Kidney (tissue), 14 donors: ENCODE measurements around the gene CHRNA7. TPM values are rescaled to one million over a fixed set of nuclear protein-coding genes. Genes with fewer than 3 reads are reported as not detected.

Experiments
- DNase-seq, 5 donors: peaks; one replicate each; pipeline ENCODE4 v3.0.0-alpha.2; 2013 to 2020
- FAIRE-seq: peaks from 2 replicates; lab custom pipeline; 2012; peaks lifted over from hg19 to GRCh38; lab: Jason Lieb, UNC
- H3K27ac ChIP-seq, 2 donors: one replicate each; pipeline ENCODE4 v1.7.0; 2013; ENCODE audit warnings: low read depth in 2 of 2, low read length in 2 of 2, inconsistent platforms in 1 of 2
- H3K27me3 ChIP-seq: one replicate; pipeline ENCODE4 v1.7.1; 2013; ENCODE audit warnings: low read length, inconsistent platforms; ENCODE audit not compliant: control insufficient read depth, insufficient read depth
- H3K36me3 ChIP-seq, 3 donors: one replicate each; pipeline versions ENCODE4 v1.7.0 to v1.7.1; 2013; ENCODE audit warnings: low read length in 3 of 3, control low read depth in 1 of 3, inconsistent platforms in 1 of 3; ENCODE audit not compliant: insufficient read depth in 3 of 3, control insufficient read depth in 2 of 3
- H3K4me1 ChIP-seq, 3 donors: one replicate each; pipeline versions ENCODE4 v1.7.0 to v1.7.1; 2013; ENCODE audit warnings: low read length in 3 of 3, inconsistent platforms in 1 of 3, low read depth in 1 of 3; ENCODE audit not compliant: control insufficient read depth in 2 of 3, insufficient read depth in 2 of 3
- H3K4me3 ChIP-seq, 3 donors: one replicate each; pipeline versions ENCODE4 v1.7.0 to v1.8.1; 2013; ENCODE audit warnings: low read length in 3 of 3, control low read depth in 1 of 3, inconsistent platforms in 1 of 3
- H3K9ac ChIP-seq, 3 donors: one replicate each; pipeline versions ENCODE4 v1.7.0 to v1.7.1; 2013; ENCODE audit warnings: low read length in 3 of 3, control low read depth in 1 of 3, inconsistent platforms in 1 of 3
- H3K9me3 ChIP-seq, 3 donors: one replicate each; pipeline versions ENCODE4 v1.7.0 to v1.7.1; 2013; ENCODE audit warnings: low read length in 3 of 3, control low read depth in 1 of 3, inconsistent platforms in 1 of 3; ENCODE audit not compliant: control insufficient read depth in 2 of 3, insufficient read depth in 1 of 3
- CTCF ChIP-seq: IDR thresholded peaks from 3 replicates; pipeline ENCODE4 v1.5.1; 2012; ENCODE audit warnings: mild to moderate bottlenecking, moderate library complexity, borderline replicate concordance; ENCODE audit not compliant: insufficient read depth; ENCODE audit errors: extremely low read depth
- intact Hi-C: fragments of 100-400 bp; cut with DNase I; formaldehyde crosslinking; loops from one replicate; pipeline ENCODE4 v1.11.1; 2022
- polyA plus RNA-seq: library from polyadenylated mRNA; stranded (reverse); fragments of 350-450 nt; fragmentation: Illumina TruSeq; extraction: RNeasy Lipid Tissue Mini Kit (QIAGEN cat#74804); gene quantifications from one replicate; pipeline ENCODE4 v1.2.3, GENCODE V29; 2014; ENCODE audit warnings: low read depth, low replicate concordance; ENCODE audit not compliant: insufficient read depth
- total RNA-seq: library from RNA; stranded (reverse); fragmentation: NEBNext Ultra II Directional; extraction: Animal tissue kit (Norgen Biotek cat#: 25700); gene quantifications from one replicate; pipeline ENCODE4 v1.2.1, GENCODE V29; 2021
- donor health status: control.
- donor health status: control.
- donor health status: control.
- donor health status: control.
- donor health status: control.
- donor health status: DM: yes; HTN: yes; CAD: no.
- donor health status: Normal renal cell carcinoma (clear cell type).

Gene CHRNA7
- total and polyA plus RNA-seq, 2 donors from 2014 or later: 0.80 to 1.6 TPM

GRCh38 chr15:32099956-32100684, 69.8 kb downstream of the CHRNA7 start:
- H3K27ac ChIP-seq: no peak overlapping the region
- no peaks in the 10 kb centered on the region for H3K36me3 ChIP-seq
- H3K4me1 ChIP-seq: no peaks in the 10 kb centered on the region
- FAIRE-seq (no peak), DNase-seq (no peak)
- no peaks in the 10 kb centered on the region for H3K9me3 ChIP-seq
- no peaks in the 10 kb centered on the region for H3K27me3 ChIP-seq
- no peak overlapping the region for H3K4me3 ChIP-seq
- no peak for TF ChIP-seq CTCF
- H3K9ac ChIP-seq: no peak overlapping the region
- intact Hi-C loops: no loop called here

DNA sequence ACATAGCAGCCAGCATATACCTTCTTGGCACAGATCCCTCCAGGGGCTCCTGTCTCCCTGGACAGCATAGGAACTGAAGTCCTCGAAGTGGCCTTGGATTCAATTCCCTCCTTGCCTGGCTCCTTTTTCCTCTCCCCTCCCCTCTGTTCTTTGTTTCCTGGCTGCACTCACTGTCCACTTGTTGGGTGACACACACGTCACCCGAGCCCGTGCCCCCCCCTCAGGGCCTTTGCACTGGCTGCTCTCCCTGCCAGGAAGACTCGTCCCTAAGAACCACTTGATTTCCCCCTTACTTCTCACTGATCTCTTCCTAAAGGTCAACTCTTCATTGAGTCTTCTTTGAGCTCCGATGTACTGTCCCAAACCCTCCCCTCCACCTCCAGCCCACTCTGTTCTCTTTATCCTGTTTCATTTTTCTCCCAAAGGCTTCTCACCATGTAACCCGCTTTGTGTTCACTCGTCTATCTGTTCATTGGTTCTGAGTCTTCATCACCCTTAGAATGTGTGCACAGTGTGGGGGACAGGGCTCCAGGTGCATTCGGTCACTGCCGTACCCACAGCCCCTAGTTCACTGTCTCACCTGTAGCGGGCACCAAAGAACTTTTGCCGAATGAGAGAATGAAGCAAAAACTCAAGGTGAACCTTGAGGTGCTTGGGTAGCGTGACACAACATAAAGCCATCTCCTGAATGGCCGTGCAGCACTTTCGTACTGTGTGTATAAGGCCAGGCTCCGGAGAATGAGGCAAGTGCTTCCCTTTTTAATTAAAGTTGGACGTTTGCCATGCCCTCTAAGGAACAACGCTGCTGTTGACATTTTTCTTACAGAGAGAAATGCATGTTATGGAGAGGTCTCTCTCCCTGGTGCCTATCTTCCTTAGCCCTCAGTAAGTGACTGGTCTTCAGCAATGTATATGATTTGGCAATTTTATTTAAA, 74.0 kb downstream of the CHRNA7 start:
- H3K9me3 ChIP-seq: no peaks in the 10 kb centered on the region
- no peak overlapping the region for H3K9ac ChIP-seq
- H3K4me1 ChIP-seq: no peaks in the 10 kb centered on the region
- no peaks in the 10 kb centered on the region for H3K36me3 ChIP-seq
- no peak for TF ChIP-seq CTCF
- no peak overlapping the region for H3K4me3 ChIP-seq
- no peaks in the 10 kb centered on the region for H3K27me3 ChIP-seq
- FAIRE-seq: no peak
- no peak overlapping the region for H3K27ac ChIP-seq
- intact Hi-C loops: no loop called here
- no peak for DNase-seq

GRCh38 chr15:32105258-32106241, 75.2 kb downstream of the CHRNA7 start:
- Histone ChIP-seq H3K4me3 (no peak overlapping the region), H3K27me3 (no peaks in the 10 kb centered on the region), H3K27ac (no peak overlapping the region), H3K4me1 (no peaks in the 10 kb centered on the region), H3K9me3 (no peaks in the 10 kb centered on the region), H3K36me3 (no peaks in the 10 kb centered on the region), H3K9ac (no peak overlapping the region)
- FAIRE-seq (no peak), DNase-seq (no peak)
- no peak for TF ChIP-seq CTCF
- intact Hi-C loops: no loop called here
